ENCODE measurements around the gene PSMD5. TPM values are rescaled to one million over a fixed set of nuclear protein-coding genes. Genes with fewer than 3 reads are reported as not detected.

PSMD5 gene
- total RNA-seq, 1 experiment from 2014 or later, result 53.0 TPM

- intact Hi-C loops (cut with micrococcal nuclease; ENCODE audit: unreplicated experiment), result no loop called here
- ATAC-seq, result no peak
- ChIA-PET CTCF (no interaction called here), POLR2A (no interaction called here)
- no peaks in the 10 kb centered on the region for H3K27me3 ChIP-seq (ENCODE audit: control insufficient read depth, insufficient read depth, low read length)
- in situ Hi-C loops (cut with HindIII; ENCODE audit: low pct_unique_long_range_greater_than_20kb, low sequenced_read_pairs), result no loop called here
- H3K4me3 ChIP-seq (ENCODE audit: low read depth in 2 of 2, low read length in 2 of 2), result no peak overlapping the region
- H3K4me1 ChIP-seq (ENCODE audit: control insufficient read depth, insufficient read depth, low read length), result no peaks in the 10 kb centered on the region
- H3K9me3 ChIP-seq (ENCODE audit: control insufficient read depth, insufficient read depth, low read depth, low read length), result no peaks in the 10 kb centered on the region
- DNase-seq (ENCODE audit: low read depth, low spot score), result no peak
- peaks cover 22% of the 10 kb centered on the region; the same call in 1 of the 2 replicates for H3K36me3 ChIP-seq (ENCODE audit: control insufficient read depth, insufficient read depth, low read length)
- TF ChIP-seq, protein P1, sequence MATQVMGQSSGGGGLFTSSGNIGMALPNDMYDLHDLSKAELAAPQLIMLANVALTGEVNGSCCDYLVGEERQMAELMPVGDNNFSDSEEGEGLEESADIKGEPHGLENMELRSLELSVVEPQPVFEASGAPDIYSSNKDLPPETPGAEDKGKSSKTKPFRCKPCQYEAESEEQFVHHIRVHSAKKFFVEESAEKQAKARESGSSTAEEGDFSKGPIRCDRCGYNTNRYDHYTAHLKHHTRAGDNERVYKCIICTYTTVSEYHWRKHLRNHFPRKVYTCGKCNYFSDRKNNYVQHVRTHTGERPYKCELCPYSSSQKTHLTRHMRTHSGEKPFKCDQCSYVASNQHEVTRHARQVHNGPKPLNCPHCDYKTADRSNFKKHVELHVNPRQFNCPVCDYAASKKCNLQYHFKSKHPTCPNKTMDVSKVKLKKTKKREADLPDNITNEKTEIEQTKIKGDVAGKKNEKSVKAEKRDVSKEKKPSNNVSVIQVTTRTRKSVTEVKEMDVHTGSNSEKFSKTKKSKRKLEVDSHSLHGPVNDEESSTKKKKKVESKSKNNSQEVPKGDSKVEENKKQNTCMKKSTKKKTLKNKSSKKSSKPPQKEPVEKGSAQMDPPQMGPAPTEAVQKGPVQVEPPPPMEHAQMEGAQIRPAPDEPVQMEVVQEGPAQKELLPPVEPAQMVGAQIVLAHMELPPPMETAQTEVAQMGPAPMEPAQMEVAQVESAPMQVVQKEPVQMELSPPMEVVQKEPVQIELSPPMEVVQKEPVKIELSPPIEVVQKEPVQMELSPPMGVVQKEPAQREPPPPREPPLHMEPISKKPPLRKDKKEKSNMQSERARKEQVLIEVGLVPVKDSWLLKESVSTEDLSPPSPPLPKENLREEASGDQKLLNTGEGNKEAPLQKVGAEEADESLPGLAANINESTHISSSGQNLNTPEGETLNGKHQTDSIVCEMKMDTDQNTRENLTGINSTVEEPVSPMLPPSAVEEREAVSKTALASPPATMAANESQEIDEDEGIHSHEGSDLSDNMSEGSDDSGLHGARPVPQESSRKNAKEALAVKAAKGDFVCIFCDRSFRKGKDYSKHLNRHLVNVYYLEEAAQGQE (IDR thresholded peaks at IDR 0.05; ENCODE audit: insufficient read depth in 1 of 2, low read depth in 2 of 2, low read length in 1 of 2), result no peak
- TF ChIP-seq, protein P2, sequence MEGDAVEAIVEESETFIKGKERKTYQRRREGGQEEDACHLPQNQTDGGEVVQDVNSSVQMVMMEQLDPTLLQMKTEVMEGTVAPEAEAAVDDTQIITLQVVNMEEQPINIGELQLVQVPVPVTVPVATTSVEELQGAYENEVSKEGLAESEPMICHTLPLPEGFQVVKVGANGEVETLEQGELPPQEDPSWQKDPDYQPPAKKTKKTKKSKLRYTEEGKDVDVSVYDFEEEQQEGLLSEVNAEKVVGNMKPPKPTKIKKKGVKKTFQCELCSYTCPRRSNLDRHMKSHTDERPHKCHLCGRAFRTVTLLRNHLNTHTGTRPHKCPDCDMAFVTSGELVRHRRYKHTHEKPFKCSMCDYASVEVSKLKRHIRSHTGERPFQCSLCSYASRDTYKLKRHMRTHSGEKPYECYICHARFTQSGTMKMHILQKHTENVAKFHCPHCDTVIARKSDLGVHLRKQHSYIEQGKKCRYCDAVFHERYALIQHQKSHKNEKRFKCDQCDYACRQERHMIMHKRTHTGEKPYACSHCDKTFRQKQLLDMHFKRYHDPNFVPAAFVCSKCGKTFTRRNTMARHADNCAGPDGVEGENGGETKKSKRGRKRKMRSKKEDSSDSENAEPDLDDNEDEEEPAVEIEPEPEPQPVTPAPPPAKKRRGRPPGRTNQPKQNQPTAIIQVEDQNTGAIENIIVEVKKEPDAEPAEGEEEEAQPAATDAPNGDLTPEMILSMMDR (IDR thresholded peaks at IDR 0.05), result no peak
- TF ChIP-seq SIN3A (IDR thresholded peaks at IDR 0.05; ENCODE audit: borderline replicate concordance, insufficient read depth, low read depth, low read length), result no peak
- TF ChIP-seq POLR2AphosphoS5 (IDR thresholded peaks at IDR 0.05; ENCODE audit: low read depth, low read length), result no peak
- no peak for TF ChIP-seq TCF7L2 (IDR thresholded peaks at IDR 0.05; ENCODE audit: low read depth, low read length)
- BruUV-seq (replicated peaks), result no TSS peak
- H3K27ac ChIP-seq (ENCODE audit: low read length), result no peak overlapping the region
Measured at GRCh38 chr9:120829650-120830049, 13.1 kb downstream of the PSMD5 start.

- no TSS peak for BruUV-seq (replicated peaks)
- Histone ChIP-seq H3K27me3 (ENCODE audit: control insufficient read depth, insufficient read depth, low read length) (no peaks in the 10 kb centered on the region), H3K9me3 (ENCODE audit: control insufficient read depth, insufficient read depth, low read depth, low read length) (no peaks in the 10 kb centered on the region), H3K4me3 (ENCODE audit: low read depth in 2 of 2, low read length in 2 of 2) (no peak overlapping the region), H3K27ac (ENCODE audit: low read length) (no peak overlapping the region), H3K36me3 (ENCODE audit: control insufficient read depth, insufficient read depth, low read length) (peaks cover 25% of the 10 kb centered on the region), H3K4me1 (ENCODE audit: control insufficient read depth, insufficient read depth, low read length) (no peaks in the 10 kb centered on the region)
- CTCF ChIA-PET, result no interaction called here
- no peak for DNase-seq (ENCODE audit: low read depth, low spot score)
- ATAC-seq, result no peak
- TF ChIP-seq, protein P2 (IDR thresholded peaks at IDR 0.05), result no peak
- TF ChIP-seq SIN3A (IDR thresholded peaks at IDR 0.05; ENCODE audit: borderline replicate concordance, insufficient read depth, low read depth, low read length) (no peak), POLR2AphosphoS5 (IDR thresholded peaks at IDR 0.05; ENCODE audit: low read depth, low read length) (no peak), TCF7L2 (IDR thresholded peaks at IDR 0.05; ENCODE audit: low read depth, low read length) (no peak)
- TF ChIP-seq, protein P1 (IDR thresholded peaks at IDR 0.05; ENCODE audit: insufficient read depth in 1 of 2, low read depth in 2 of 2, low read length in 1 of 2), result no peak
- in situ Hi-C loops (cut with HindIII; ENCODE audit: low pct_unique_long_range_greater_than_20kb, low sequenced_read_pairs), result no loop called here
- intact Hi-C loops (cut with micrococcal nuclease; ENCODE audit: unreplicated experiment), result no loop called here
- POLR2A ChIA-PET, result no interaction called here
Measured at GRCh38 chr9:120820095-120820494, 22.6 kb downstream of the PSMD5 start.
